Activated CD8-positive, alpha-beta T cell treated with anti-CD3 and anti-CD28 coated beads, Interleukin-2, amount 10 ng/mL, durations not matched to agents 7 days and 5 days (primary cell): Measurements from ENCODE around the gene CPEB1. TPM values are rescaled to one million over a fixed set of nuclear protein-coding genes. Genes with fewer than 3 reads are reported as not detected.

ENCODE experiments used
- total RNA-seq, 2 experiments: library from RNA; stranded (reverse); gene quantifications; one replicate each; pipeline ENCODE4 v1.2.3, GENCODE V29; 2021

Gene CPEB1
- total RNA-seq, 2 experiments from 2014 or later = 0.18 to 0.29 TPM

Other genes starting within 250 kb of the CPEB1 start
- 1 to 10 TPM; 2.1 to 2.3 TPM for gene GOLGA6L9, start 217.5 kb downstream of the CPEB1 start, total RNA-seq
- 1,000 to 10,000 TPM; 1,755 to 1,800 TPM for gene RPS17, start 106.9 kb downstream of the CPEB1 start, total RNA-seq
- not detected for gene AP3B2, start 62.5 kb upstream of the CPEB1 start, total RNA-seq
- not detected for gene FSD2, start 158.7 kb upstream of the CPEB1 start, total RNA-seq
- gene WHAMM, start 162.3 kb upstream of the CPEB1 start, total RNA-seq = 10 to 100 TPM; 11.2 to 12.5 TPM